SK-N-SH (cell line): ENCODE measurements around the gene NCF2. TPM values are rescaled to one million over a fixed set of nuclear protein-coding genes. Genes with fewer than 3 reads are reported as not detected.

Experiments
- CTCF ChIA-PET: fragments of 300-600, 350-600 bp; formaldehyde crosslinking; extraction: SDS; loops from one replicate; lab custom pipeline; 2021; lab: Yijun Ruan, JAX
- POLR2A ChIA-PET: fragments of 350-600 bp; sonication (Branson Sonifier 250); formaldehyde crosslinking; extraction: SDS; loops from one replicate; lab custom pipeline; 2020; ENCODE audit warnings: antibody characterized with exemption, inconsistent platforms; lab: Yijun Ruan, JAX
- DNase-seq: peaks from one replicate; pipeline ENCODE4 v3.0.0; 2012
- H2AFZ ChIP-seq: fragments of 200-600 bp; sonication (generic); 2 replicates; pipeline ENCODE4 v1.8.1; 2016; ENCODE audit warnings: antibody characterized with exemption, mild to moderate bottlenecking, low read depth
- H3F3A ChIP-seq: fragments of 200-600 bp; sonication (generic); replicated peaks from 2 replicates; pipeline ENCODE3; 2016; ENCODE audit warnings: antibody characterized with exemption, mild to moderate bottlenecking; ENCODE audit not compliant: insufficient read depth
- H3K27ac ChIP-seq, 2 experiments: fragments of 200-500 bp in 1 of 2; fragments of 200-600 bp in 1 of 2; sonication (Bioruptor generic) in 1 of 2; sonication (generic), shearing (Covaris generic) in 1 of 2; 2 replicates each; pipeline versions ENCODE4 v1.5.1 to v1.6.1; 2014 to 2016; ENCODE audit warnings: low read depth in 2 of 2, inconsistent platforms in 1 of 2, low read length in 1 of 2, mild to moderate bottlenecking in 1 of 2, mixed read lengths in 1 of 2
- H3K27me3 ChIP-seq: fragments of 200-600 bp; sonication (generic), shearing (Covaris generic); 2 replicates; pipeline ENCODE4 v1.6.1; 2016; ENCODE audit warnings: mixed run types; ENCODE audit not compliant: insufficient read depth
- H3K36me3 ChIP-seq, 2 experiments: fragments of 200-500 bp in 1 of 2; fragments of 200-600 bp in 1 of 2; sonication (Bioruptor generic) in 1 of 2; sonication (generic) in 1 of 2; replicated peaks in 1 of 2; 2 replicates each; pipeline versions ENCODE3 to v1.5.1; 2014 to 2016; ENCODE audit warnings: low read length in 1 of 2, mild to moderate bottlenecking in 1 of 2; ENCODE audit not compliant: insufficient read depth in 2 of 2, control insufficient read depth in 1 of 2
- H3K4me1 ChIP-seq, 2 experiments: fragments of 200-500 bp in 1 of 2; fragments of 200-600 bp in 1 of 2; sonication (Bioruptor generic) in 1 of 2; sonication (generic), shearing (Covaris generic) in 1 of 2; 2 replicates each; pipeline versions ENCODE4 v1.5.1 to v1.6.1; 2014 to 2016; ENCODE audit warnings: low read depth in 1 of 2, low read length in 1 of 2, mixed run types in 1 of 2; ENCODE audit not compliant: insufficient read depth in 2 of 2, control insufficient read depth in 1 of 2
- H3K4me2 ChIP-seq: fragments of 200-600 bp; sonication (generic), shearing (Covaris generic); 2 replicates; pipeline ENCODE4 v1.6.1; 2017; ENCODE audit warnings: mixed run types
- H3K4me3 ChIP-seq, 2 experiments: fragments of 200-500 bp in 1 of 2; fragments of 200-600 bp in 1 of 2; sonication (Bioruptor generic) in 1 of 2; sonication (generic), shearing (Covaris generic) in 1 of 2; 2 replicates each; pipeline versions ENCODE4 v1.5.1 to v1.8.1; 2014 to 2016; ENCODE audit warnings: low read depth in 2 of 2, inconsistent platforms in 1 of 2, low read length in 1 of 2, mild to moderate bottlenecking in 1 of 2, mixed read lengths in 1 of 2, moderate library complexity in 1 of 2
- H3K79me2 ChIP-seq: fragments of 200-600 bp; sonication (generic); 2 replicates; pipeline ENCODE4 v1.8.1; 2017; ENCODE audit warnings: mild to moderate bottlenecking; ENCODE audit not compliant: insufficient read depth
- H3K9ac ChIP-seq: fragments of 200-600 bp; sonication (generic); 2 replicates; pipeline ENCODE4 v1.6.1; 2017; ENCODE audit warnings: mixed run types
- H3K9me2 ChIP-seq: fragments of 200-600 bp; sonication (generic); 2 replicates; pipeline ENCODE4 v1.6.1; 2017; ENCODE audit warnings: mixed run types
- H3K9me3 ChIP-seq: fragments of 200-600 bp; sonication (generic); 2 replicates; pipeline ENCODE4 v1.6.1; 2017; ENCODE audit warnings: mixed run types, mild to moderate bottlenecking, moderate library complexity
- H4K20me1 ChIP-seq: fragments of 200-600 bp; sonication (generic); 2 replicates; pipeline ENCODE4 v1.6.1; 2017; ENCODE audit warnings: mild to moderate bottlenecking, mixed run types; ENCODE audit not compliant: insufficient read depth
- FOSL2 ChIP-seq: IDR thresholded peaks from 2 replicates; pipeline ENCODE4 v1.4.0; 2012; ENCODE audit warnings: low read depth, mild to moderate bottlenecking, moderate library complexity, borderline replicate concordance
- FOXJ3 ChIP-seq: sonication (generic); formaldehyde crosslinking; IDR thresholded peaks from 2 replicates; pipeline ENCODE4 v1.5.1; 2020; ENCODE audit warnings: mild to moderate bottlenecking, missing genetic modification reagents
- GATA2 ChIP-seq: sonication (generic); formaldehyde crosslinking; IDR thresholded peaks from 2 replicates; pipeline ENCODE4 v1.5.0; 2020; ENCODE audit warnings: mild to moderate bottlenecking, missing genetic modification reagents
- NFIC ChIP-seq: IDR thresholded peaks from 2 replicates; pipeline ENCODE4 v1.4.0; 2012; ENCODE audit warnings: borderline replicate concordance
- POLR2AphosphoS5 ChIP-seq: IDR thresholded peaks from 2 replicates; pipeline ENCODE4 v1.6.1; 2012; ENCODE audit warnings: low read depth, low read length
- REST ChIP-seq: IDR thresholded peaks from 2 replicates; pipeline ENCODE4 v1.6.1; 2012; ENCODE audit warnings: mild to moderate bottlenecking, low read depth, low read length, moderate library complexity
- RXRA ChIP-seq: IDR thresholded peaks from 2 replicates; pipeline ENCODE4 v1.4.0; 2012; ENCODE audit warnings: low read depth, mild to moderate bottlenecking, borderline replicate concordance
- TAF1 ChIP-seq: IDR thresholded peaks from 2 replicates; pipeline ENCODE4 v1.6.1; 2012; ENCODE audit warnings: low read depth, mild to moderate bottlenecking, low read length, moderate library complexity, borderline replicate concordance
- TCF12 ChIP-seq: IDR thresholded peaks from 2 replicates; pipeline ENCODE4 v1.4.0; 2012
- TEAD4 ChIP-seq: IDR thresholded peaks from 2 replicates; pipeline ENCODE4 v1.4.0; 2012; ENCODE audit warnings: mild to moderate bottlenecking, borderline replicate concordance; ENCODE audit not compliant: insufficient read depth
- USF2 ChIP-seq: fragments of 150-350 bp; IDR thresholded peaks from 2 replicates; pipeline ENCODE4 v1.6.1; 2017; ENCODE audit warnings: antibody characterized with exemption, low read length, low read depth, borderline replicate concordance
- YY1 ChIP-seq: IDR thresholded peaks from 2 replicates; pipeline ENCODE4 v1.4.0; 2012; ENCODE audit warnings: low read depth, mild to moderate bottlenecking
- WGBS: methylation state at CpG from one replicate; pipeline ENCODE4 v1.1.6; 2017; ENCODE audit warnings: low lambda C conversion rate; 5-methylcytosine and 5-hydroxymethylcytosine counted together
- polyA plus RNA-seq, 3 experiments: library from polyadenylated mRNA; depleted of rRNA; stranded (reverse); fragments of >200 nt; gene quantifications; 2 replicates each; pipeline ENCODE4 v1.2.3, GENCODE V29; 2012
- TF ChIP-seq, protein P1 (sequence below): IDR thresholded peaks from 2 replicates; pipeline ENCODE4 v1.4.0; 2012; ENCODE audit warnings: low read depth, borderline replicate concordance
- TF ChIP-seq, protein P2 (sequence below): fragments of 150-350 bp; IDR thresholded peaks from 2 replicates; pipeline ENCODE4 v1.6.1; 2016; ENCODE audit warnings: mild to moderate bottlenecking, low read depth, low read length

NCF2 gene
- polyA plus RNA-seq, 1 of the 3 experiments (the other 2 are of a cell fraction) = 2.0 TPM

GRCh38 chr1:183607322-183607980 is 17.2 kb upstream of the NCF2 start:
- 100% methylated on average over 2 of the region's 2 CpGs for WGBS
- H3K79me2 ChIP-seq = no peaks in the 10 kb centered on the region
- H4K20me1 ChIP-seq = no peaks in the 10 kb centered on the region
- no peak for DNase-seq
- H3F3A ChIP-seq = peaks cover 36% of the 10 kb centered on the region
- H3K27ac ChIP-seq = peak overlapping the region in 1 of 2 experiments; percentile 98; a peak in 2 of 4 replicates
- H3K9me3 ChIP-seq = no peaks in the 10 kb centered on the region
- H3K9ac ChIP-seq = peak overlapping the region; percentile 78; the same call in 1 of the 2 replicates
- peaks cover 20 to 29% of the 10 kb centered on the region in 2 experiments for H3K4me1 ChIP-seq
- POLR2A ChIA-PET = no interaction called here
- H2AFZ ChIP-seq = 0 out of 2 replicates have a peak overlapping the region, but pooled peaks have one; percentile 15
- CTCF ChIA-PET = interaction anchor here (0.6 to 2.2 kb wide), 3 partner anchors 48 to 326 kb away, joined by 3 to 6 read pairs (median 4); no protein-coding TSS in a partner anchor
- no peaks in the 10 kb centered on the region for H3K36me3 ChIP-seq
- H3K4me2 ChIP-seq = peak overlapping the region; percentile 9; the same call in 1 of the 2 replicates
- H3K9me2 ChIP-seq = no peaks in the 10 kb centered on the region
- no peak overlapping the region for H3K4me3 ChIP-seq
- no peak for TF ChIP-seq FOSL2
- TF ChIP-seq, protein P1, sequence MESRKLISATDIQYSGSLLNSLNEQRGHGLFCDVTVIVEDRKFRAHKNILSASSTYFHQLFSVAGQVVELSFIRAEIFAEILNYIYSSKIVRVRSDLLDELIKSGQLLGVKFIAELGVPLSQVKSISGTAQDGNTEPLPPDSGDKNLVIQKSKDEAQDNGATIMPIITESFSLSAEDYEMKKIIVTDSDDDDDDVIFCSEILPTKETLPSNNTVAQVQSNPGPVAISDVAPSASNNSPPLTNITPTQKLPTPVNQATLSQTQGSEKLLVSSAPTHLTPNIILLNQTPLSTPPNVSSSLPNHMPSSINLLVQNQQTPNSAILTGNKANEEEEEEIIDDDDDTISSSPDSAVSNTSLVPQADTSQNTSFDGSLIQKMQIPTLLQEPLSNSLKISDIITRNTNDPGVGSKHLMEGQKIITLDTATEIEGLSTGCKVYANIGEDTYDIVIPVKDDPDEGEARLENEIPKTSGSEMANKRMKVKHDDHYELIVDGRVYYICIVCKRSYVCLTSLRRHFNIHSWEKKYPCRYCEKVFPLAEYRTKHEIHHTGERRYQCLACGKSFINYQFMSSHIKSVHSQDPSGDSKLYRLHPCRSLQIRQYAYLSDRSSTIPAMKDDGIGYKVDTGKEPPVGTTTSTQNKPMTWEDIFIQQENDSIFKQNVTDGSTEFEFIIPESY = no peak
- no peak for TF ChIP-seq POLR2AphosphoS5
- no peak for TF ChIP-seq GATA2 (CRISPR knock-in tag)
- no peak for TF ChIP-seq TAF1
- TF ChIP-seq, protein P2, sequence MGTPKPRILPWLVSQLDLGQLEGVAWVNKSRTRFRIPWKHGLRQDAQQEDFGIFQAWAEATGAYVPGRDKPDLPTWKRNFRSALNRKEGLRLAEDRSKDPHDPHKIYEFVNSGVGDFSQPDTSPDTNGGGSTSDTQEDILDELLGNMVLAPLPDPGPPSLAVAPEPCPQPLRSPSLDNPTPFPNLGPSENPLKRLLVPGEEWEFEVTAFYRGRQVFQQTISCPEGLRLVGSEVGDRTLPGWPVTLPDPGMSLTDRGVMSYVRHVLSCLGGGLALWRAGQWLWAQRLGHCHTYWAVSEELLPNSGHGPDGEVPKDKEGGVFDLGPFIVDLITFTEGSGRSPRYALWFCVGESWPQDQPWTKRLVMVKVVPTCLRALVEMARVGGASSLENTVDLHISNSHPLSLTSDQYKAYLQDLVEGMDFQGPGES = no peak
- TF ChIP-seq FOXJ3 (CRISPR knock-in tag) = no peak
- no peak for TF ChIP-seq USF2
- no peak for TF ChIP-seq REST
- TF ChIP-seq TCF12 = no peak
- TF ChIP-seq NFIC = no peak
- no peak for TF ChIP-seq RXRA
- TF ChIP-seq TEAD4 = no peak
- no peak for TF ChIP-seq YY1
- no peaks in the 10 kb centered on the region for H3K27me3 ChIP-seq
